ENCODE data around the gene CDH13. TPM values are rescaled to one million over a fixed set of nuclear protein-coding genes. Genes with fewer than 3 reads are reported as not detected.

Gene CDH13
- total RNA-seq, 1 donor, result under 0.01 TPM

GRCh38 chr16:83510906-83511305 lies 884.1 kb downstream of the CDH13 start:
- DNase-seq (ENCODE audit: low read depth in 2 of 3, low spot score in 2 of 3), result no peak

GRCh38 chr16:83513008-83513755 lies 886.4 kb downstream of the CDH13 start:
- no peak for DNase-seq (ENCODE audit: low read depth in 2 of 3, low spot score in 2 of 3)

- no peak for DNase-seq (ENCODE audit: low read depth in 2 of 3, low spot score in 2 of 3)
These were observed 888.6 kb downstream of the CDH13 start for GRCh38 chr16:83515395-83515794.

GRCh38 chr16:83516931-83517330 lies 890.2 kb downstream of the CDH13 start:
- no peak for DNase-seq (ENCODE audit: low read depth in 2 of 3, low spot score in 2 of 3)

- DNase-seq (ENCODE audit: low read depth in 2 of 3, low spot score in 2 of 3), result no peak
These were observed 890.6 kb downstream of the CDH13 start for GRCh38 chr16:83517398-83517797.

GRCh38 chr16:83520596-83520995 lies 893.8 kb downstream of the CDH13 start:
- DNase-seq (ENCODE audit: low read depth in 2 of 3, low spot score in 2 of 3), result no peak

GRCh38 chr16:83530293-83530692 lies 903.5 kb downstream of the CDH13 start:
- no peak for DNase-seq (ENCODE audit: low read depth in 2 of 3, low spot score in 2 of 3)

- no peak for DNase-seq (ENCODE audit: low read depth in 2 of 3, low spot score in 2 of 3)
These were observed 905.9 kb downstream of the CDH13 start for GRCh38 chr16:83532634-83533033.

- no peak for DNase-seq (ENCODE audit: low read depth in 2 of 3, low spot score in 2 of 3)
These were observed 906.4 kb downstream of the CDH13 start for GRCh38 chr16:83533193-83533592.

- DNase-seq (ENCODE audit: low read depth in 2 of 3, low spot score in 2 of 3), result no peak
These were observed 911.9 kb downstream of the CDH13 start for GRCh38 chr16:83538707-83539106.

GRCh38 chr16:83539736-83540490 lies 913.1 kb downstream of the CDH13 start:
- no peak for DNase-seq (ENCODE audit: low read depth in 2 of 3, low spot score in 2 of 3)

- no peak for DNase-seq (ENCODE audit: low read depth in 2 of 3, low spot score in 2 of 3)
These were observed 914.5 kb downstream of the CDH13 start for GRCh38 chr16:83541231-83541630.

GRCh38 chr16:83542491-83542890 lies 915.7 kb downstream of the CDH13 start:
- no peak for DNase-seq (ENCODE audit: low read depth in 2 of 3, low spot score in 2 of 3)

GRCh38 chr16:83549316-83550182 lies 922.8 kb downstream of the CDH13 start:
- DNase-seq (ENCODE audit: low read depth in 2 of 3, low spot score in 2 of 3), result no peak

GRCh38 chr16:83550183-83550569 lies 923.4 kb downstream of the CDH13 start:
- DNase-seq (ENCODE audit: low read depth in 2 of 3, low spot score in 2 of 3), result no peak

GRCh38 chr16:83552228-83552627 lies 925.5 kb downstream of the CDH13 start:
- DNase-seq (ENCODE audit: low read depth in 2 of 3, low spot score in 2 of 3), result no peak

GRCh38 chr16:83552930-83553329 lies 926.2 kb downstream of the CDH13 start:
- DNase-seq (ENCODE audit: low read depth in 2 of 3, low spot score in 2 of 3), result no peak

- DNase-seq (ENCODE audit: low read depth in 2 of 3, low spot score in 2 of 3), result no peak
These were observed 927.3 kb downstream of the CDH13 start for GRCh38 chr16:83554096-83554495.

- DNase-seq (ENCODE audit: low read depth in 2 of 3, low spot score in 2 of 3), result no peak
These were observed 927.8 kb downstream of the CDH13 start for GRCh38 chr16:83554540-83554939.

- DNase-seq (ENCODE audit: low read depth in 2 of 3, low spot score in 2 of 3), result no peak
These were observed 935.1 kb downstream of the CDH13 start for GRCh38 chr16:83561876-83562275.

- no peak for DNase-seq (ENCODE audit: low read depth in 2 of 3, low spot score in 2 of 3)
These were observed 941.6 kb downstream of the CDH13 start for GRCh38 chr16:83568345-83568744.

All from hematopoietic multipotent progenitor cell (in vitro differentiated cells).